Colonic mucosa (tissue), 4 donors: ENCODE measurements around the gene CUL7. TPM values are rescaled to one million over a fixed set of nuclear protein-coding genes. Genes with fewer than 3 reads are reported as not detected.
"Not testable (repeated sequence)": the region's sequence is repeated elsewhere in the genome, so short reads cannot be mapped to it uniquely, and the experiment has no call there.

Experiments used
- DNase-seq: peaks from one replicate; pipeline ENCODE4 v3.0.0-alpha.2; 2020
- H3K27ac ChIP-seq: fragments of 200-600 bp; one replicate; pipeline ENCODE4 v1.8.0; 2021
- H3K27me3 ChIP-seq: fragments of 200-600 bp; one replicate; pipeline ENCODE4 v1.8.0; 2021
- H3K36me3 ChIP-seq: fragments of 200-600 bp; one replicate; pipeline ENCODE4 v1.8.0; 2021
- H3K4me1 ChIP-seq: fragments of 200-600 bp; one replicate; pipeline ENCODE4 v1.8.0; 2021; ENCODE audit warnings: mild to moderate bottlenecking
- H3K4me3 ChIP-seq: fragments of 200-600 bp; one replicate; pipeline ENCODE4 v1.8.0; 2021
- H3K9ac ChIP-seq, 2 donors: one replicate each; pipeline ENCODE4 v1.7.0; 2013; ENCODE audit warnings: control low read depth in 2 of 2, low read depth in 2 of 2, low read length in 2 of 2
- H3K9me3 ChIP-seq: fragments of 200-600 bp; one replicate; pipeline ENCODE4 v1.8.0; 2021
- CTCF ChIP-seq: fragments of 200-600 bp; IDR thresholded peaks from one replicate; pipeline ENCODE4 v1.8.0; 2022; ENCODE audit warnings: antibody characterized with exemption, mild to moderate bottlenecking
- intact Hi-C: fragments of 100-400 bp; cut with DNase I; formaldehyde crosslinking; loops from one replicate; pipeline ENCODE4 v1.14.1; 2022
- total RNA-seq, 2 donors: library from RNA; stranded (reverse); fragmentation: NEBNext Ultra II Directional in 1 of 2; extraction: Animal tissue kit (Norgen Biotek cat#: 25700) in 1 of 2; gene quantifications; one replicate each; pipeline ENCODE4 v1.2.1, GENCODE V29; 2021
- donor health status: healthy.
- donor health status: DM: no; HTN: no; CAD: no.
- donor health status: DM: no; HTN: no; CAD: no.

CUL7 gene
- total RNA-seq, 2 donors from 2014 or later = 13.7 to 15.3 TPM

DNA sequence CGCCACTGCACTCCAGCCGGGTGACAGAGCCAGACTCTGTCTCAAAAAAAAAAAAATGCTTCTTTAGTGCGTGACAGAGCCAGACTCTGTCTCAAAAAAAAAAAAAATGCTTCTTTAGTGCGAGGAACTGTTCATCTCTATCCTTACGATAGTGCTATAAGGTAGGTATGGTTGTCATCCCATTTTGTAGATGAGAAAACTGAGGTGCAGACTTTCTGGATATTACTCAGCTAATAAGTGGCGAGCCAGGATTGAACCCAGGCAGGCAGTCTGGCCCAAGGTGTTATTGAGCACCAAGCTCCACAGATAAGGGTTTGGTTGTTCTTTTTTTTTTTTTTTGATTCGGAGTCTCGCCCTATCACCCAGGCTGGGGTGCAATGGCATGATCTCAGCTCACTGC lies 51.8 kb downstream of the CUL7 start:
- Histone ChIP-seq H3K27me3 (no peaks in the 10 kb centered on the region), H3K9me3 (no peaks in the 10 kb centered on the region), H3K4me1 (no peaks in the 10 kb centered on the region), H3K36me3 (no peaks in the 10 kb centered on the region), H3K9ac (no peak overlapping the region), H3K4me3 (no peak overlapping the region), H3K27ac (no peak overlapping the region)
- TF ChIP-seq CTCF = no peak
- no peak for DNase-seq
- intact Hi-C loops = no loop called here

DNA sequence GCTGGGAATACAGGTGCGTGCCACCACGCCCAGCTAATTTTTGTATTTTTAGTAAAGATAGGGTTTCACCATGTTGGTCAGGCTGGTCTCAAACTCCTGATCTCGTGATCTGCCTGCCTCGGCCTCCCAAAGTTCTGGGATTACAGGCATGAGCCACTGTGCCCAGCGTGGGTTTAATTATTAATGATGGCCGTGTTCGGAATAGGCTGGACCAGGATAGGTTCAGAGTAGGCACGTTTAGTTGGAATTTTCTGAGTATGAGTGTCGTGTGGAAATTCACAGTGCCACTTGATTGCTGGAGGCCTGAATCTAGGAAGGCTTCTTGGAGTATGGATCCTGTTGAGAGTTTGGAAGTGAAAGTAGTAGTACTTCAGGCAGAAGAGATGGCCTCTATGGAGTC lies 55.4 kb downstream of the CUL7 start:
- H3K27me3 ChIP-seq, H3K27ac ChIP-seq, H3K4me3 ChIP-seq, H3K9ac ChIP-seq, H3K9me3 ChIP-seq, H3K36me3 ChIP-seq, DNase-seq, intact Hi-C loops, H3K4me1 ChIP-seq: not testable (repeated sequence)

GRCh38 chr6:42996513-42996912 lies 57.1 kb downstream of the CUL7 start:
- TF ChIP-seq CTCF = no peak
- H3K27ac ChIP-seq = no peak overlapping the region
- DNase-seq = no peak
- no peaks in the 10 kb centered on the region for H3K9me3 ChIP-seq
- H3K9ac ChIP-seq = no peak overlapping the region
- no peak overlapping the region for H3K4me3 ChIP-seq
- no peaks in the 10 kb centered on the region for H3K27me3 ChIP-seq
- intact Hi-C loops = no loop called here
- H3K4me1 ChIP-seq = no peaks in the 10 kb centered on the region
- H3K36me3 ChIP-seq = no peaks in the 10 kb centered on the region

DNA sequence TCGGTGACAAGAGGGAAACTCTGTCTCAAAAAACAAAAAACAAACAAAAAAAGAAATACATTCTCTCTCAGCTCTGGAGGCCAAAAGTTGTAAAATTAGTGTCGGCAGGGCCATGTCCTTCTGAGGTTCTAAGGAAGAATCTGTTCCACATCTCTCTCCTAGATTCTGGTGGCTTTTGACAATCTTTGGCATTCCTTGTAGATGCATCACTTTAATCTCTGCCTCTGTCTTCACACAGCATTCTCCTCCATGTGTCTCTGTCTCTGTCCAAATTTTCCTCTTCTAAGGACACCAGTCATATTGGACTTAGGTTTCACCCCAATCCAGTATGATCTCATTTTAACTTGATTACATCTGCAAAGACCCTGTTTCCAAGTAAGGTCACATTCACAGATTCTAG lies 60.2 kb downstream of the CUL7 start:
- Histone ChIP-seq H3K27me3 (no peaks in the 10 kb centered on the region), H3K9me3 (no peaks in the 10 kb centered on the region), H3K4me1 (no peaks in the 10 kb centered on the region), H3K9ac (no peak overlapping the region), H3K27ac (no peak overlapping the region), H3K36me3 (no peaks in the 10 kb centered on the region), H3K4me3 (no peak overlapping the region)
- no peak for TF ChIP-seq CTCF
- intact Hi-C loops = no loop called here
- DNase-seq = no peak

DNA sequence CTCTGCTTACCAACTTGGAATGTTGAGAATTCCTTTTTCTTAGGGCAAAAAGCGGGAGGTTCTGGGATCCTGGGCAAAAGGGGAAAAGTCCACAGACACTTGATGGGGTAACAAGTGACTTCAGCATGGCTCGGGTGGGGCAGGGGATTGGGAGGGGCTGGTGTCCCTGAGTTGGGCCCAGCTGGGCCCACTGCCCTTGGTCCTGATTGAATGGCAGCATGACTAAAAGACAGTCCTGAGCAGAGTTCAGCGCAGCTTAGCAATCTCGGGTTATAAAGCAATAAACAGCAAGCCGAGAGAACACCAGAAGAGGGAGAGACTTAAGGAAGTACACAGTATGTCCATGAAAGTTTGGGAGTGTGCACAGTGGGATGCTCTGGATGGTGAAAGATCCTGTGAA lies 63.7 kb downstream of the CUL7 start:
- Histone ChIP-seq H3K4me1 (peaks cover 12% of the 10 kb centered on the region), H3K27me3 (no peaks in the 10 kb centered on the region), H3K36me3 (no peaks in the 10 kb centered on the region), H3K9ac (no peak overlapping the region), H3K27ac (peak overlapping the region; percentile 55), H3K4me3 (no peak overlapping the region), H3K9me3 (no peaks in the 10 kb centered on the region)
- no peak for TF ChIP-seq CTCF
- peak; percentile 63 for DNase-seq
- intact Hi-C loops = no loop called here

GRCh38 chr6:42988486-42989020 lies 65.1 kb downstream of the CUL7 start:
- no peak overlapping the region for H3K9ac ChIP-seq
- H3K4me3 ChIP-seq = no peak overlapping the region
- no peak for DNase-seq
- H3K27me3 ChIP-seq = no peaks in the 10 kb centered on the region
- no peaks in the 10 kb centered on the region for H3K9me3 ChIP-seq
- peaks cover 12% of the 10 kb centered on the region for H3K4me1 ChIP-seq
- TF ChIP-seq CTCF = no peak
- no peak overlapping the region for H3K27ac ChIP-seq
- no peaks in the 10 kb centered on the region for H3K36me3 ChIP-seq
- intact Hi-C loops = no loop called here

Other genes with a start within 250 kb of the CUL7 start
- gene RPL7L1, start 174.2 kb downstream of the CUL7 start, total RNA-seq = 10 to 100 TPM; 46.4 to 67.4 TPM
- not detected for gene PTCRA, start 137.8 kb downstream of the CUL7 start, total RNA-seq
- 10 to 100 TPM; 31.1 to 47.9 TPM for gene CNPY3, start 124.4 kb downstream of the CUL7 start, total RNA-seq
- gene GNMT, start 93.1 kb downstream of the CUL7 start, total RNA-seq = under 1 TPM in 1 of 2 donors, not detected in 1; 0.96 TPM
- 10 to 100 TPM; 23.3 to 40.3 TPM for gene PEX6, start 74.7 kb downstream of the CUL7 start, total RNA-seq
- 10 to 100 TPM; 38.5 to 49.7 TPM for gene PPP2R5D, start 69.3 kb downstream of the CUL7 start, total RNA-seq
- gene MEA1, start 39.9 kb downstream of the CUL7 start, total RNA-seq = 10 to 100 TPM; 43.7 to 54.5 TPM
- 10 to 100 TPM; 62.4 to 73.9 TPM for gene KLHDC3, start 39.6 kb downstream of the CUL7 start, total RNA-seq
- gene RRP36, start 32.2 kb downstream of the CUL7 start, total RNA-seq = 10 to 100 TPM; 35.5 to 61.4 TPM
- gene MRPL2, start 5.6 kb upstream of the CUL7 start, total RNA-seq = 100 to 1,000 TPM in 1 of 2 donors, 10 to 100 TPM in 1; 73.2 to 112 TPM
- gene KLC4, start 5.8 kb upstream of the CUL7 start, total RNA-seq = 100 to 1,000 TPM in 1 of 2 donors, 10 to 100 TPM in 1; 98.8 to 101 TPM
- gene PTK7, start 22.5 kb upstream of the CUL7 start, total RNA-seq = 10 to 100 TPM; 15.1 to 15.9 TPM
- gene SRF, start 117.4 kb upstream of the CUL7 start, total RNA-seq = 10 to 100 TPM; 24.8 to 37.6 TPM
- 10 to 100 TPM; 23.4 to 36.9 TPM for gene CUL9, start 128.3 kb upstream of the CUL7 start, total RNA-seq
- 10 to 100 TPM; 76.8 to 99.4 TPM for gene DNPH1, start 175.6 kb upstream of the CUL7 start, total RNA-seq
- 1 to 10 TPM in 1 of 2 donors, under 1 TPM in 1; 0.48 to 1.0 TPM for gene TTBK1, start 189.6 kb upstream of the CUL7 start, total RNA-seq
- gene SLC22A7, start 244.4 kb upstream of the CUL7 start, total RNA-seq = not detected